GM19240 (cell line): ENCODE measurements around the gene ZNF296.

Source experiments
- DNase-seq: peaks from one replicate; pipeline ENCODE4 v3.0.0; 2011; ENCODE audit warnings: low spot score; ENCODE audit not compliant: insufficient read length

Gene ZNF296

GRCh38 chr19:45061965-45062364 lies 14.3 kb downstream of the ZNF296 start:
- no peak for DNase-seq

GRCh38 chr19:45059258-45059965 lies 16.9 kb downstream of the ZNF296 start:
- DNase-seq: peak; percentile 91

GRCh38 chr19:45058622-45059159 lies 17.6 kb downstream of the ZNF296 start:
- no peak for DNase-seq

- DNase-seq: no peak
These were observed 18.8 kb downstream of the ZNF296 start for GRCh38 chr19:45057444-45057843.

- DNase-seq: no peak
These were observed 19.4 kb downstream of the ZNF296 start for GRCh38 chr19:45056831-45057230.

- no peak for DNase-seq
These were observed 24.2 kb downstream of the ZNF296 start for GRCh38 chr19:45051929-45052579.

- DNase-seq: no peak
These were observed 26.2 kb downstream of the ZNF296 start for GRCh38 chr19:45050036-45050435.

GRCh38 chr19:45049073-45049736 lies 27.1 kb downstream of the ZNF296 start:
- no peak for DNase-seq

- no peak for DNase-seq
These were observed 29.0 kb downstream of the ZNF296 start for GRCh38 chr19:45047188-45047797.

- no peak for DNase-seq
These were observed 29.9 kb downstream of the ZNF296 start for GRCh38 chr19:45046355-45046754.

- DNase-seq: no peak
These were observed 30.5 kb downstream of the ZNF296 start for GRCh38 chr19:45045671-45046353.

- DNase-seq: no peak
These were observed 35.2 kb downstream of the ZNF296 start for GRCh38 chr19:45041125-45041524.

- no peak for DNase-seq
These were observed 36.1 kb downstream of the ZNF296 start for GRCh38 chr19:45040059-45040771.

- peak; percentile 78 for DNase-seq
These were observed 37.1 kb downstream of the ZNF296 start, which contains the start of gene CLASRP for GRCh38 chr19:45038931-45039893. Gene CLASRP (plus strand): TSS chr19:45039045. CDS start chr19:45040213, 1,168 bp downstream.

- no peak for DNase-seq
These were observed 38.7 kb downstream of the ZNF296 start for GRCh38 chr19:45037393-45038169.

GRCh38 chr19:45035755-45036154 lies 40.5 kb downstream of the ZNF296 start:
- DNase-seq: no peak

GRCh38 chr19:45032421-45032820 lies 43.9 kb downstream of the ZNF296 start:
- no peak for DNase-seq

GRCh38 chr19:45030825-45031224 lies 45.5 kb downstream of the ZNF296 start:
- no peak for DNase-seq

GRCh38 chr19:45027371-45027770 lies 48.9 kb downstream of the ZNF296 start:
- no peak for DNase-seq
